ENCODE measurements around the gene WDR33. TPM values are rescaled to one million over a fixed set of nuclear protein-coding genes. Genes with fewer than 3 reads are reported as not detected.

The WDR33 gene
- total RNA-seq: 27.0 and 31.3 TPM in 2 replicates

- Histone ChIP-seq H3K36me3 (ENCODE audit: control insufficient read depth, insufficient read depth, low read length) (no peaks in the 10 kb centered on the region), H3K27me3 (ENCODE audit: control insufficient read depth, insufficient read depth, low read length) (no peaks in the 10 kb centered on the region), H3K4me3 (ENCODE audit: low read depth, low read length) (peak within 1 kb of the TSS; percentile 55)
- peak; percentile 34 for TF ChIP-seq CTCF (IDR thresholded peaks at IDR 0.05; ENCODE audit: insufficient read depth, low read length, severe bottlenecking)
- FAIRE-seq: no peak
- DNase-seq (ENCODE audit: low read depth): peak; percentile 86
Observed at GRCh38 chr2:127810619-127811396, at the start of gene WDR33. WDR33 (minus strand) TSS chr2:127811171; CDS start chr2:127770981, 40,190 bp downstream.

GRCh38 chr2:127860130-127860529 is 49.2 kb upstream of the WDR33 start:
- no peak for TF ChIP-seq CTCF (IDR thresholded peaks at IDR 0.05; ENCODE audit: insufficient read depth, low read length, severe bottlenecking)
- Histone ChIP-seq H3K36me3 (ENCODE audit: control insufficient read depth, insufficient read depth, low read length) (peaks cover 4% of the 10 kb centered on the region), H3K4me3 (ENCODE audit: low read depth, low read length) (no peak overlapping the region), H3K27me3 (ENCODE audit: control insufficient read depth, insufficient read depth, low read length) (no peaks in the 10 kb centered on the region)
- FAIRE-seq (no peak), DNase-seq (ENCODE audit: low read depth) (peak; percentile 10)

GRCh38 chr2:127859712-127860085 is 48.7 kb upstream of the WDR33 start:
- FAIRE-seq (no peak), DNase-seq (ENCODE audit: low read depth) (peak; percentile 81)
- H3K4me3 ChIP-seq (ENCODE audit: low read depth, low read length): no peak overlapping the region

GRCh38 chr2:127857265-127857808 is 46.4 kb upstream of the WDR33 start:
- Histone ChIP-seq H3K4me3 (ENCODE audit: low read depth, low read length) (peak overlapping the region; percentile 72), H3K27me3 (ENCODE audit: control insufficient read depth, insufficient read depth, low read length) (no peaks in the 10 kb centered on the region), H3K36me3 (ENCODE audit: control insufficient read depth, insufficient read depth, low read length) (peaks cover 2% of the 10 kb centered on the region)
- FAIRE-seq (no peak), DNase-seq (ENCODE audit: low read depth) (peak; percentile 4)
- TF ChIP-seq CTCF (IDR thresholded peaks at IDR 0.05; ENCODE audit: insufficient read depth, low read length, severe bottlenecking): no peak

More at GRCh38 chr2:127859712-127860085, 48.7 kb upstream of the WDR33 start:
- no peak for TF ChIP-seq CTCF (IDR thresholded peaks at IDR 0.05; ENCODE audit: insufficient read depth, low read length, severe bottlenecking)
- Histone ChIP-seq H3K27me3 (ENCODE audit: control insufficient read depth, insufficient read depth, low read length) (no peaks in the 10 kb centered on the region), H3K36me3 (ENCODE audit: control insufficient read depth, insufficient read depth, low read length) (peaks cover 4% of the 10 kb centered on the region)

GRCh38 chr2:127853671-127854070 is 42.7 kb upstream of the WDR33 start:
- Histone ChIP-seq H3K27me3 (ENCODE audit: control insufficient read depth, insufficient read depth, low read length) (no peaks in the 10 kb centered on the region), H3K4me3 (ENCODE audit: low read depth, low read length) (no peak overlapping the region), H3K36me3 (ENCODE audit: control insufficient read depth, insufficient read depth, low read length) (peaks cover 14% of the 10 kb centered on the region)
- DNase-seq (ENCODE audit: low read depth) (peak; percentile 15), FAIRE-seq (no peak)
- no peak for TF ChIP-seq CTCF (IDR thresholded peaks at IDR 0.05; ENCODE audit: insufficient read depth, low read length, severe bottlenecking)
